Activated CD4-positive, CD25-positive, alpha-beta regulatory T cell treated with anti-CD3 and anti-CD28 coated beads, Interleukin-2, amount 50 U/mL, for 72 hours (primary cell): ENCODE data around the gene CYP26B1.

Experiments used
- DNase-seq: peaks from one replicate; pipeline ENCODE4 v3.0.0; 2021

CYP26B1 gene

DNA sequence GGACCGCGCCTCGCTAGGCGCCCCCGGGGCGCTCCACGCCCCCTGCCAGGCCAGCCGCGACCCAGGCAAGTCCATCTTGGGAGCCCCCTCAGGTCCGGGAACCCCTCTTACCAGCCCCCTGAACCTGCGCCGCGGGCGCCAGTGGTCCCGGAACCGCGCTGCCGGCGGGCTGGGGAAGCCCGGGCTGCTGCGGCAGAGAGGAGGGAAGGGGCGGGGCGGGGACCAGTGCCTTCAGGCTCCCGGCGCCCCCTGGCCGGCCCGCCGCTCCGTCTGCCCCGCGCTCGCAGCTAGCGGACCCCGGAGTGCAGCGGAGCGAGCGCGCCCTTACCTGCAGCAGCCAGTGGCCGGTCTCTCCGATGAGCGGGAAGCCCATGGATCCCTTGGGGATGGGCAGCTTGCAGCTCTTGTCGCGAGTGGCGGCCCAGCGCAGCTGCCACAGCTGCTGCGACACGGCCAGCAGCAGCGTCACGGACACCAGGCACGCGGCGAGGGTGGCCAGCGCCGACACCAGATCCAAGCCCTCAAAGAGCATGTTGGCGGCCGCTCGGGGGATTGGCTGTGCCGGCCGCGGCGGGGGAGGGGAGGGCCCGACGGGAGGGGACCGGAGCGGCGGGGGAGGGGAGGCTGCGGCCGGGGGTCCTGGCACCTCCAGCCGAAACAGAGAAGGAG, at the start of gene CYP26B1:
Gene CYP26B1, minus strand, starts transcription at position 560 of the 669 bp plus-strand sequence. Its CDS starts 28 bp downstream, at position 532.
- DNase-seq = peak; percentile 27

DNA sequence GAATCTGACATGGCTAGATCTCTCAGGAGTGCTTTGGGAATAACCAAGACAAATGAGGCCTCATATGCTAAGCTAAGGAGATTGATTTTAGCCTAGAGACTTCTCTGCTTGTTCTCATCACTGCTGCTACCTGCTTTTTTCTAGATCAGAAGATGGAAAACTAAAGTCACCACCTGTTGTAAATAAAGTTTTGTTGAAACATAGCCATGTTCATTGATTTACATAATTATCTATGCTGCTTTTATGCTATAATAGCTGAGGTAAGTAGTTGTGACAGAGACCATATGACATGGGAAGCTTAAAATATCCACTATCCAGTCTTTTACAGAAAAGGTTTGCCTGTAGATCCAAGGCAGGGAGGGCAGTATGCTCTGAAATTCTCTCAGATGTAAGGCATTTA, 46.1 kb upstream of the CYP26B1 start:
- no peak for DNase-seq

DNA sequence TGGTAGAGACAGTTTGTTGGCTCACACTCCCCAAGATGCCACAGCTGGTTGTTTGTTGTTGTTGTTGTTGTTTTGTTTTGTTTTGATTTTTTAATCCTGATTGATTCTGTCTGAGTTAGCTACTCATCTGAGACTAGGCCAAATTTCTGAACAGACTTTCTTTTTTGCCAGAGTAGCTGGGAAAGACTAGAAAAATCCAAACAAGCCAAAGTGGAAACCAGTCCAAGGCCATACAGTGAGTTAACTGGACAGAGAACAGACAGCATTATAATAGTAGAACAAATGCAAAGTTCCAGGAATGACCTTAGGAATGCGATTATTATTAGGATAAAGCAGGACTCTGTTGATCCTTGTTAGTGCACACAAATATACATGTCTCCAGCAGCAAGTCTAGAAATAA, 43.8 kb upstream of the CYP26B1 start:
- DNase-seq = no peak

- no peak for DNase-seq
Measured at GRCh38 chr2:72185206-72185605, 37.5 kb upstream of the CYP26B1 start.

DNA sequence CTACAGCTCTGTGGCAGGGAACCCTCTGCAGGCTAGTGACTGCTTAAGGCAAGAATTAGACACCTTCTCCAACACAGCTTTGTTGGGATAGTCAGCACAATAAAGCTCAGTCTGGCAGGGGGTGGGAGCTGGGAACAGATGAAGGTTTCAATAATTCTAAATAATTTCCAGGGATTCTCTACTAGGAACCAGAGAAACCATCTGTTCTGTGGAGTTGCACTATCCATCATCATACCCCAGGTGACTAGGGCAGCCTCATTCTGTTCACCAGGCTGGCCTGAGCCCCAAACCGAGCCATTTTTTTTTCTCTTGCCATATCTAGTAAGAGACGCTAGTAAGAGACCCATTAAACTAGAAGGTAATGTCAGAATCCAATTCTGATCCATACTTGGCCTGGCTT, 35.8 kb upstream of the CYP26B1 start:
- DNase-seq = no peak

GRCh38 chr2:72183016-72183415, 35.4 kb upstream of the CYP26B1 start:
- no peak for DNase-seq

GRCh38 chr2:72182547-72182946, 34.9 kb upstream of the CYP26B1 start:
- DNase-seq = no peak

DNA sequence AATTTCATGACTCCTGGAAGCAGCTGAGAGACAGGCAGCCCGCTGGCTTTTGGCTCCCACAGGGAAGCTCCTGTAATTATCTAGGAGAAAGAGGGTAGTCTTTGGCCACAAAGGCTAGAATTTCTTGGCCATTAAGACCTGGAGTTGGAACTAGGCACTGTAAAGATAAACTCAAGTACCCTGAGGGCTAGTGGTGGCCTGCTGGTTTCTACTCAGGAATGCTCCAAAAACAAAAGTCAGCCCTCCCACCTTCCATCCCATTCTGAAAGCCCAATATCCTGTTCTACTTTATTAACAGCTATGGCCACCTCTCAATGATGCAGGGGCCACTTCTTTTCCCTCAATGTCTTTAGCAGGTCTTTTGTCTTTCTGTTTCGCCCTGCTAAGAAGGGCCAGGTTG, 34.0 kb upstream of the CYP26B1 start:
- no peak for DNase-seq

GRCh38 chr2:72180351-72180750, 32.7 kb upstream of the CYP26B1 start:
- DNase-seq = no peak

GRCh38 chr2:72178551-72178950, 30.9 kb upstream of the CYP26B1 start:
- DNase-seq = no peak

GRCh38 chr2:72176281-72176680, 28.6 kb upstream of the CYP26B1 start:
- DNase-seq = no peak

GRCh38 chr2:72175636-72176035, 28.0 kb upstream of the CYP26B1 start:
- no peak for DNase-seq

GRCh38 chr2:72173640-72174321, 26.1 kb upstream of the CYP26B1 start:
- DNase-seq = no peak

- DNase-seq = no peak
Measured at GRCh38 chr2:72172478-72172877, 24.8 kb upstream of the CYP26B1 start.

GRCh38 chr2:72166279-72166678, 18.6 kb upstream of the CYP26B1 start:
- no peak for DNase-seq

DNA sequence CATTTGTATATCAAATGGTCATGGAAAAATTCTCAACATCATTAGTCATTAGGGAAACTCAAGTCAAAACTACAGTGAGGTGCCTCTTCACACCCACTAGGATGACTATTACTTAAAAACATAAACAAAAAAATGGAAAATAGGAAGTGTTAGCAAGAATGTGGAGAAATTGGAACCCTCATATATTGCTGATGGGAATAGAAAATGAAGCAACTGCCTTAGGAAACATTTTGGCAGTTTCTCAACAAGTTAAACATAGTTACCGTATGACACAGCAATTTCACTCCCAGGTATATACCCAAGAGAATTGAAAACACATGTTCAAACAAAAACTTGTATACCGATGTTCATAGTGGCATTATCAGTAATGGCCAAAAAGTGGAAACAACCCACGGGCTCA, 18.1 kb upstream of the CYP26B1 start:
- no peak for DNase-seq

- DNase-seq = no peak
Measured at GRCh38 chr2:72162574-72162973, 14.9 kb upstream of the CYP26B1 start.

DNA sequence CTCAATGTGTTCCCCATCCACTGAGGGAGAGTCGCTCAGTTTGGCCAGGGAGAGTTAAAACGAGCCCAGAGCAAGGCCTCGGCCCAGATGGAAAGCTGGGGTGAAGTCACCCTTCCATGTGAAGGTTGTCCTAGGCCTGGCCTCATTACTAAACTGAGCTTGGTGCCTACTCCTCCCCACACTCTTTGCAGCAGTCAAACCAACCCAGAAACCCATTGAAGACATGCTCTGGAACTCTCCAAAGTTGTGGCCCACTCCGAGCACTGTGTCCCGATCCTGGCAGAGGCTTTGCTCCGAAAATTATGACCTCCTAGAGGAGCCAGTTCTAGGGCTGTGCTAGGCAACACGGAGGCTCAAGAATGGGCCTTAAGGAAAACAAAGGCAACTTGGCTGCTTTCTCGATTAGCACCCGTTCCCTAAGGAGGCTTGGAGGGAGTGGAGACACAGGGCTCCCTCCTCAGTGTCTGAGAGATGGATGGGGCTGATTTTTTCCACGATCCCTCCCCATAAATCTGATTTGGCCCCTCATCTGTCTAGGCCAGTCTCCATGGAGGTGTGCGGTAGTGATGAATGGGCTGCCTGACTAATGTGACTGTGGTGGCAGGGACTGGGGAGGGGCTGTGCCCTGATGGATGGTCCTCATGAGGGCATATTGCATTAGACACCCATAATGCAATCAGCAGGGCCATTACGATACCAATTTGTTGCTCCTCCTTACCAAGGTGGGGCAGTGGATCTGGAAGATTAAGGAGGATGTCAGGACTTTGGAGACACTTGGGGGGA, 11.7 kb upstream of the CYP26B1 start:
- DNase-seq = no peak

DNA sequence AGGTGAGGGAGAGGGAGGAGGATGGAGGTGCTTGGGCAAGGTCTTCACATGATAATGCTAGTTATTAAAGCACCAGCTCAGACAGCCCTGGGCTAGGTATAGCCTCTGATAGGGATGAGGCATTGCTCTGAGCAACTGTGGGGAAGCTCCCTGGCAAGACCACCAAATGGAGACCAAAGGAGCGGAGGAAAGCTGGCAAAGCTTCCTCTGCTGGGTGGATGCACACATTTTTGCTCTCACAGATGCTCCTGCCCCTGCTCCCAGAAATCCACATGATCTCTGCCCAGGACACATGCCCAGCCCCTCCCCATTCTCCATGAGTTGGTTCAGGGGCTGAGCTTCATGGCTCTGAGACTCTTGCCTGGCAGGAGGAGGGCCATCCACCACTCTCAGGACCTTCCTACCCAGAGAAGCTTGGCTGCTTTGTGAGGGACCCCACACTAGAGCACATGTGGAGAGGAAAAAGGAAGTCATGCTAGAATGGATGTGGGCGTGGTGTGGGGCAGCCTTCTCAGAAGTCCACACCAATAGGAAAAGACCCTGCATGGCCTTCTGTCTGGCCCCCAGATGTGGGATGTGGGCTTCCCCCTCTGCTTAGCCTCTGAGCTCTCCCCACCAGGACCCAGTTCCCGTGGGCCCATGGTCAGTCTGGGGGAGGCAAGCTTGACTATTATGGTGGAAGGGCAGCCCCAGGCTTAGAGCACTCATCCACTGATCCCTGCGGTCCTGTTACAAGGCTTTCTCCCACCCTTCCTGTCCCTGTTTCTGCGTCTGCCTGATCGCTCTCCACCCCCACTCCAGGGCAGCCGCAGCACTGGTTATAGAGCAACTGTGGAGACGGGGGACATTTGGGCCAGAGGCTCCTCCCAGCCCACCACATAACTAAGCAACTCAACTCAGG, 10.5 kb upstream of the CYP26B1 start:
- DNase-seq = no peak

GRCh38 chr2:72156872-72157271, 9.2 kb upstream of the CYP26B1 start:
- DNase-seq = no peak

- no peak for DNase-seq
Measured at GRCh38 chr2:72155737-72156136, 8.1 kb upstream of the CYP26B1 start.

DNA sequence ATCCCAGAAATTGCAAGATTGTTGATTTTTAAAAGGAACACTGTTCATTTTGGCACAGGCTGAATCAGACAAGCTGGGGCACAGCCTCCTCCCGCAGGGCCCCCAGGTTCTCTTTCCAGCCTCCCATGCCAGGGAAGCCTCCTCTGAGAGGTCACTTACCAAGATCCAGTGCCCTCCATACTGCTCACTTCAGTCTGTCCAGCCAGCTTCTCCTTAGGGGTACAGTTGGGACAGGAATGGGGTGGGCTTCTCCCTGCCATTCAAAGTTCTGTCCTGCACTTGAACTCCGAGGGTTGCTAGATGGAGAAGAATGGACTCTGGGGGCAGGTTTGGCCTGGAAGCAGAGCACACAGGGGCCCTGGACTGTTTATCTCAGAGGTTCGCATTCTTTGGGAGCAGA, 7.5 kb upstream of the CYP26B1 start:
- DNase-seq = no peak

DNA sequence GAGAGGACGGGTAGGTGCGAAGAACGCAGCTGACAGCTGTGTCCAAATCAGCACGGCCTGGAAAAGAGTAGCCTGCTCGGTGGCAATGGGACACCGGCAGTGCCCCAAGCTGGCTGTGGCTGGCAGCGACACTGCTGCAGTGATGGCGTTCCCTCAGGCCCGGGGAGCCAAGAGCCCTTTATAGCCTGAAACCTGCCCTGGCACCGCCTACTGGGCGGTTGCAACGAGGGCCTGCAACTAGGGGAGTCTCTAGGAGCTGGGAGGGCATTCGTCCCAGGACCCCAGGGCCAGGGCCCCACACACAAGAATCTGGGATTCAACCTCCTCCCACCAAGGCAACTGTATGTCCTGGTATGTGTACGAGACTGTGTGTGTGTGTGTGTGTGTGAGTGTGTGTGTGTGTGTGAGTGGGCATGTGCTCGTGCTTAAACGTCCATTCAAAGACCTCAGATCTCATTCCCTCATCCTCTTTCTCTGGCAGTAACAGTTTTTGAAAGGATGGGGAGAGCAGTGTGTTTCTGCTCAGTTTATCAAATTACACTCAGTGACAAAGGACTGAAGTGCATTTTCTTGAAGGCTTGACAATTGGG, 6.8 kb upstream of the CYP26B1 start:
- no peak for DNase-seq
